Liver (tissue), 9 donors: ENCODE data around the gene ZMYND8. TPM values are rescaled to one million over a fixed set of nuclear protein-coding genes. Genes with fewer than 3 reads are reported as not detected.

Source experiments
- DNase-seq: peaks from one replicate; pipeline ENCODE4 v3.0.0-alpha.2; 2017; ENCODE audit warnings: low spot score
- H3K27ac ChIP-seq, 2 donors: one replicate each; pipeline ENCODE4 v1.7.0; 2013; ENCODE audit warnings: inconsistent platforms in 2 of 2, low read length in 2 of 2, control low read depth in 1 of 2, low read depth in 1 of 2, mild to moderate bottlenecking in 1 of 2
- H3K27me3 ChIP-seq, 4 donors: one replicate each; pipeline versions ENCODE4 v1.6.1 to v1.7.0; 2013; ENCODE audit warnings: low read length in 3 of 4, inconsistent platforms in 1 of 4, mild to moderate bottlenecking in 1 of 4, moderate library complexity in 1 of 4; ENCODE audit not compliant: control insufficient read depth in 4 of 4, insufficient read depth in 4 of 4
- H3K36me3 ChIP-seq, 4 donors: one replicate each; pipeline versions ENCODE4 v1.6.1 to v1.7.0; 2013; ENCODE audit warnings: low read length in 3 of 4, mild to moderate bottlenecking in 3 of 4, low read depth in 1 of 4, moderate library complexity in 1 of 4; ENCODE audit not compliant: control insufficient read depth in 4 of 4, insufficient read depth in 3 of 4
- H3K4me1 ChIP-seq, 4 donors: one replicate each; pipeline versions ENCODE4 v1.6.1 to v1.7.0; 2013; ENCODE audit warnings: low read length in 3 of 4, mild to moderate bottlenecking in 3 of 4, moderate library complexity in 1 of 4; ENCODE audit not compliant: control insufficient read depth in 4 of 4, insufficient read depth in 4 of 4
- H3K4me3 ChIP-seq, 3 donors: one replicate each; pipeline versions ENCODE4 v1.6.1 to v1.7.0; 2013; ENCODE audit warnings: low read length in 3 of 3, control low read depth in 1 of 3, low read depth in 1 of 3, mild to moderate bottlenecking in 1 of 3
- H3K9ac ChIP-seq, 2 donors: one replicate each; pipeline ENCODE4 v1.7.0; 2013; ENCODE audit warnings: low read length in 2 of 2, mild to moderate bottlenecking in 2 of 2, moderate library complexity in 2 of 2, control low read depth in 1 of 2, low read depth in 1 of 2
- H3K9me3 ChIP-seq, 4 donors: one replicate each; pipeline versions ENCODE4 v1.6.1 to v1.7.0; 2013; ENCODE audit warnings: low read length in 3 of 4; ENCODE audit not compliant: control insufficient read depth in 4 of 4
- CTCF ChIP-seq: fragments of 150-350 bp; IDR thresholded peaks from 2 replicates; pipeline ENCODE4 v1.5.1; 2017; ENCODE audit warnings: improper control_type of control experiment, low read depth, low read length; ENCODE audit not compliant: missing input control
- EGR1 ChIP-seq, 2 donors: IDR thresholded peaks; 2 replicates each; pipeline ENCODE4 v1.6.1; 2016 to 2018; ENCODE audit warnings: antibody characterized with exemption in 2 of 2, low read depth in 2 of 2
- FOXA1 ChIP-seq: IDR thresholded peaks from 2 replicates; pipeline ENCODE4 v1.6.1; 2016; ENCODE audit warnings: antibody characterized with exemption
- HNF4A ChIP-seq, 2 donors: conservative IDR thresholded peaks; 2 replicates each; pipeline ENCODE4 v1.6.1; 2016; ENCODE audit warnings: antibody characterized with exemption in 2 of 2, mild to moderate bottlenecking in 2 of 2
- HNF4G ChIP-seq: IDR thresholded peaks from 2 replicates; pipeline ENCODE4 v1.6.1; 2016; ENCODE audit warnings: antibody characterized with exemption
- JUND ChIP-seq, 2 donors: IDR thresholded peaks; 2 replicates each; pipeline ENCODE4 v1.6.1; 2016; ENCODE audit warnings: antibody characterized with exemption in 2 of 2
- NR2F2 ChIP-seq: IDR thresholded peaks from 2 replicates; pipeline ENCODE4 v1.6.1; 2016; ENCODE audit warnings: antibody characterized with exemption
- RAD21 ChIP-seq, 2 donors: IDR thresholded peaks; 2 replicates each; pipeline ENCODE4 v1.6.1; 2016; ENCODE audit warnings: antibody characterized with exemption in 2 of 2, mild to moderate bottlenecking in 2 of 2
- RXRA ChIP-seq, 2 donors: IDR thresholded peaks; 2 replicates each; pipeline ENCODE4 v1.6.1; 2017 to 2018; ENCODE audit warnings: antibody characterized with exemption in 2 of 2, mild to moderate bottlenecking in 1 of 2
- SP1 ChIP-seq: IDR thresholded peaks from 2 replicates; pipeline ENCODE4 v1.6.1; 2018; ENCODE audit warnings: antibody characterized with exemption, mild to moderate bottlenecking
- TAF1 ChIP-seq: conservative IDR thresholded peaks from 2 replicates; pipeline ENCODE4 v1.6.1; 2016; ENCODE audit warnings: antibody characterized with exemption, mild to moderate bottlenecking
- ZBTB33 ChIP-seq: IDR thresholded peaks from 2 replicates; pipeline ENCODE4 v1.6.1; 2016; ENCODE audit warnings: antibody characterized with exemption
- WGBS: extraction: QIAGEN DNeasy Blood & Tissue Kit; methylation state at CpG from one replicate; pipeline ENCODE4 v1.1.7; 2013; 5-methylcytosine and 5-hydroxymethylcytosine counted together
- polyA plus RNA-seq, 2 donors: library from polyadenylated mRNA; stranded (reverse) in 1 of 2; unstranded in 1 of 2; fragments of 200-250 nt in 1 of 2; fragments of >200 nt in 1 of 2; fragmentation: Nextera tagmentation in 1 of 2; extraction: Ambion mirVana in 1 of 2; gene quantifications; one replicate each; pipeline versions ENCODE4 v1.2.1 to v1.2.3, GENCODE V29; 2013 to 2015
- total RNA-seq, 2 donors: library from RNA; depleted of rRNA; stranded (reverse); fragments of >200 nt; gene quantifications; one replicate each; pipeline ENCODE4 v1.2.3, GENCODE V29; 2014
- TF ChIP-seq, protein P1 (sequence below): IDR thresholded peaks from 2 replicates; pipeline ENCODE4 v1.6.1; 2016; ENCODE audit warnings: antibody characterized with exemption
- TF ChIP-seq, protein P2 (sequence below): IDR thresholded peaks from 2 replicates; pipeline ENCODE4 v1.6.1; 2016; ENCODE audit warnings: antibody characterized with exemption
- TF ChIP-seq, protein P3 (sequence below): IDR thresholded peaks from 2 replicates; pipeline ENCODE4 v1.6.1; 2016; ENCODE audit warnings: antibody characterized with exemption, mild to moderate bottlenecking
- donor health status: healthy.
- donor health status: healthy.
- donor health status: healthy.
- donor health status: healthy.
- donor health status: healthy.

Gene ZMYND8
- total and polyA plus RNA-seq, 4 donors, result 3.3 to 23.5 (median 6.8) TPM

- Histone ChIP-seq H3K27me3 (no peaks in the 10 kb centered on the region), H3K4me3 (no peak overlapping the region), H3K9me3 (no peaks in the 10 kb centered on the region), H3K9ac (no peak overlapping the region), H3K4me1 (peaks cover 0 to 9% (median 4%) of the 10 kb centered on the region in 4 donors), H3K36me3 (peaks cover 8 to 21% (median 18%) of the 10 kb centered on the region in 4 donors), H3K27ac (no peak overlapping the region)
- WGBS, result 94% methylated on average over 3 of the region's 3 CpGs
- TF ChIP-seq, protein P1, sequence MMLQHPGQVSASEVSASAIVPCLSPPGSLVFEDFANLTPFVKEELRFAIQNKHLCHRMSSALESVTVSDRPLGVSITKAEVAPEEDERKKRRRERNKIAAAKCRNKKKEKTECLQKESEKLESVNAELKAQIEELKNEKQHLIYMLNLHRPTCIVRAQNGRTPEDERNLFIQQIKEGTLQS, result no peak
- no peak for TF ChIP-seq RAD21 (IDR thresholded peaks at IDR 0.05)
- TF ChIP-seq HNF4G, result no peak
- TF ChIP-seq SP1, result no peak
- TF ChIP-seq, protein P2, sequence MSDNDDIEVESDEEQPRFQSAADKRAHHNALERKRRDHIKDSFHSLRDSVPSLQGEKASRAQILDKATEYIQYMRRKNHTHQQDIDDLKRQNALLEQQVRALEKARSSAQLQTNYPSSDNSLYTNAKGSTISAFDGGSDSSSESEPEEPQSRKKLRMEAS, result no peak
- TF ChIP-seq, protein P3, sequence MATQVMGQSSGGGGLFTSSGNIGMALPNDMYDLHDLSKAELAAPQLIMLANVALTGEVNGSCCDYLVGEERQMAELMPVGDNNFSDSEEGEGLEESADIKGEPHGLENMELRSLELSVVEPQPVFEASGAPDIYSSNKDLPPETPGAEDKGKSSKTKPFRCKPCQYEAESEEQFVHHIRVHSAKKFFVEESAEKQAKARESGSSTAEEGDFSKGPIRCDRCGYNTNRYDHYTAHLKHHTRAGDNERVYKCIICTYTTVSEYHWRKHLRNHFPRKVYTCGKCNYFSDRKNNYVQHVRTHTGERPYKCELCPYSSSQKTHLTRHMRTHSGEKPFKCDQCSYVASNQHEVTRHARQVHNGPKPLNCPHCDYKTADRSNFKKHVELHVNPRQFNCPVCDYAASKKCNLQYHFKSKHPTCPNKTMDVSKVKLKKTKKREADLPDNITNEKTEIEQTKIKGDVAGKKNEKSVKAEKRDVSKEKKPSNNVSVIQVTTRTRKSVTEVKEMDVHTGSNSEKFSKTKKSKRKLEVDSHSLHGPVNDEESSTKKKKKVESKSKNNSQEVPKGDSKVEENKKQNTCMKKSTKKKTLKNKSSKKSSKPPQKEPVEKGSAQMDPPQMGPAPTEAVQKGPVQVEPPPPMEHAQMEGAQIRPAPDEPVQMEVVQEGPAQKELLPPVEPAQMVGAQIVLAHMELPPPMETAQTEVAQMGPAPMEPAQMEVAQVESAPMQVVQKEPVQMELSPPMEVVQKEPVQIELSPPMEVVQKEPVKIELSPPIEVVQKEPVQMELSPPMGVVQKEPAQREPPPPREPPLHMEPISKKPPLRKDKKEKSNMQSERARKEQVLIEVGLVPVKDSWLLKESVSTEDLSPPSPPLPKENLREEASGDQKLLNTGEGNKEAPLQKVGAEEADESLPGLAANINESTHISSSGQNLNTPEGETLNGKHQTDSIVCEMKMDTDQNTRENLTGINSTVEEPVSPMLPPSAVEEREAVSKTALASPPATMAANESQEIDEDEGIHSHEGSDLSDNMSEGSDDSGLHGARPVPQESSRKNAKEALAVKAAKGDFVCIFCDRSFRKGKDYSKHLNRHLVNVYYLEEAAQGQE, result no peak
- no peak for TF ChIP-seq NR2F2
- no peak for TF ChIP-seq ZBTB33
- no peak for TF ChIP-seq TAF1
- DNase-seq, result no peak
Observed at GRCh38 chr20:47232518-47232917, 124.0 kb downstream of the ZMYND8 start.

GRCh38 chr20:47231382-47232039 is 125.0 kb downstream of the ZMYND8 start:
- no peak overlapping the region for H3K4me3 ChIP-seq
- peaks cover 8 to 27% (median 23%) of the 10 kb centered on the region in 4 donors for H3K36me3 ChIP-seq
- DNase-seq, result no peak
- 91% methylated on average over 16 of the region's 16 CpGs for WGBS
- no peaks in the 10 kb centered on the region for H3K27me3 ChIP-seq
- TF ChIP-seq CTCF (no peak), TAF1 (no peak), EGR1 (IDR thresholded peaks at IDR 0.05; ENCODE audit: low read depth in 2 of 2) (no peak), JUND (IDR thresholded peaks at IDR 0.05) (no peak), RAD21 (IDR thresholded peaks at IDR 0.05) (no peak), SP1 (no peak), FOXA1 (no peak), RXRA (IDR thresholded peaks at IDR 0.05) (no peak), ZBTB33 (no peak), HNF4A (conservative IDR thresholded peaks at IDR 0.05) (no peak), NR2F2 (no peak)
- TF ChIP-seq, protein P1, result no peak
- no peak overlapping the region for H3K27ac ChIP-seq
- peaks cover 0 to 9% (median 4%) of the 10 kb centered on the region in 4 donors for H3K4me1 ChIP-seq
- H3K9ac ChIP-seq, result no peak overlapping the region
- H3K9me3 ChIP-seq, result no peaks in the 10 kb centered on the region
